GM21723 (cell line): Measurements from ENCODE around the gene SGMS1.
"Not testable (repeated sequence)": the region's sequence is repeated elsewhere in the genome, so short reads cannot be mapped to it uniquely, and the experiment has no call there.

ENCODE experiments used
- ATAC-seq: cut with Tn5 transposase; IDR thresholded peaks from one replicate; pipeline ENCODE4 v1.9.1; 2021; ENCODE audit warnings: mild to moderate bottlenecking, moderate library complexity; ENCODE audit not compliant: unreplicated experiment

SGMS1 gene

DNA sequence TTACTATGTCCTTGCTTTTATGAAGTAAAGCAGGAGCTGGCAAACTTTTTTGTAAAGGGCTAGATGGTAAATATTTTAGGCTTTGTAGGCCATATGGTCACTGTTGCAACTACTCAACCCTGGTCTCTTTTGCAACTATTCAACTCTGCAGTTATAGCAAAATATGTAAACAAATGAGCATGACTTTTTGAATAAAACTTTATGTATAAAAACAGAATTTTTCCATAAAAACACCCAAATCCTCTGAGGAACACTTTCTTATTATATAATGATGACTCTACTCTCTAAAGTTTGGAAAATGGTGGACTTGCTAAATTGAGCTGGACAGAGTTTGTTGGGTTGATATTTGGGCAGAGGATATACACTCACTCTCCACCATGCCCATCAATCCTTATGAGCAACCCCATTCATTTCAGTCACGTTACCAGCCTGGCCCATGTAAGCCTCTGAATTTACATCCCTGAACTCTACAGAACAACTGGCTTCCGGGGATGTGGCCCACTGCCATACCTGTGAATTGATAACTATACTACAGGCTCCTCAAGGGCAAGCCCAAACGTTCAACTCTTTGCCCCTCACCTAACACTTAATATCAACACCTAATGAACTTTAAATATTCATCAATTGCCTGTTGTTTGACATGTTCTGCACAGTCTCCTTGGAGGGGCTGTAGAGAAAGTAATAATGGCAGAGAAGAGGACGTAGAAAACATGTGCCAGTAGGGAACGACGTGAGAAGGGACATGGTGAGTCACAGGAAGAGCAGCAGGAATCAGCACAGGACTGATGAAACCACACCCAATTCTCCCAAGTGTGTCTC lies 37.6 kb downstream of the SGMS1 start:
- no peak for ATAC-seq

DNA sequence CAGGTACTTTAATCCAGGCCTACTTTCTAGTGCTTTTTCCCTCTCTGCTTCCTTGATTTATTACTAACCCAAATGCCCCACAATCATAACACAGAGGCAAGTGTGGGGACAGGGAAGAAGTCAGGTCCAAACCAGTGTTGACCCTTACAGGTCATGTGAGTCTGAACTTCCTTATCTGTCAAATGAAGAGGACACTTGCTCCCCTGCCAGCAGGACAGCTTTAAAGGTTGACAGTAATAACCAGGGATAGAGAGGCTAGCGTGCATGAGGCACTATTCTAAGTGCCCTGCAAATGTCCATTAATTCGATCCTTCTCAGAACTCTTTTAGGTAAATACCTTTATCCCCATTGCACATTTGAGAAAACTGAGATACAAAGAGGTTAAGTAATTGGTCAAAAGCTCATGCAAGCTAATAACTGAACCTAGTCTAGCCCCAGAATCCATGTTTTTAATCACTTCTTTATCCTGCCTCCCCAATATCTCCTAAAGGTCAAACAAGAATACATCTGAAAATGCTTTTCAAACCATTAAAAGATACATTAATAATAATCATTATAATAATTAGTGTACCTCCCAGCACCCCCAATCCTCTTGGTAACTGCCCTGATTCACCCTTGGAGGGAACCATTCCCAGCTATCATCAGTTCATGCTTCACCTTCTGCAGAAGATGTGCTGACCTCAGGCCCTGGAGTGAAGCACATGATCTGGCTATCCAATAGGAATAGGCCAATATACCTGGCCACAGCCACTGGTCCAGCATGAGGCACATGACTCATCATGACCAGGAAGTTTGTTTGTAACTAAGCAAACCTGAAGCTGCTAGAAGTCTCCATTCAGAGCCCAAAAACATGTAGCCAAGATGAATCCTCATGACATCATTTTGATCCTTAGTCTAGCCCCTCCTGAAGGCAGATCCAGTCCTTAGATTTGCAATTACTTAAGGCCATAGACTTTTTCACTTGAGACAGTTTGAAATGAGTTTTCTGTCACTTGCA lies 40.7 kb downstream of the SGMS1 start:
- ATAC-seq, result no peak

DNA sequence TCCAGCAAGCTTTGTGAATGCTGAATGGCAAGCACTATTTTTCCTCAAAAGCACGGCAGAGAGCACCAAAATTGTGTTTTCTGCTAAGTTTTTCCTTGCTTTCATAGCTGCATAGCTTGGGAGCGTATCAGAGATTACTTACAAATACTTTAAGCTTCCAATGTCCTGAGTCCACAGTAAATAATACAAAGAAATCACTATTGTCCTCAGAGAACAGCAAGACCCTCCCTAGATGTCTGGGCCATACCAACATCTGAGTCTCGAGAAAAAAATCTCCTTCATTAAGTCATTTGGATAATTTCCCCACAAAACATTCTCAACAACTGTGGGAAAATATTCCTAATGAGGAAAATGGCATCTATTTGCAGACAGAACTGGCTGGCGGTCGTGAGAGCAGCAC lies 41.7 kb downstream of the SGMS1 start:
- ATAC-seq, result no peak

DNA sequence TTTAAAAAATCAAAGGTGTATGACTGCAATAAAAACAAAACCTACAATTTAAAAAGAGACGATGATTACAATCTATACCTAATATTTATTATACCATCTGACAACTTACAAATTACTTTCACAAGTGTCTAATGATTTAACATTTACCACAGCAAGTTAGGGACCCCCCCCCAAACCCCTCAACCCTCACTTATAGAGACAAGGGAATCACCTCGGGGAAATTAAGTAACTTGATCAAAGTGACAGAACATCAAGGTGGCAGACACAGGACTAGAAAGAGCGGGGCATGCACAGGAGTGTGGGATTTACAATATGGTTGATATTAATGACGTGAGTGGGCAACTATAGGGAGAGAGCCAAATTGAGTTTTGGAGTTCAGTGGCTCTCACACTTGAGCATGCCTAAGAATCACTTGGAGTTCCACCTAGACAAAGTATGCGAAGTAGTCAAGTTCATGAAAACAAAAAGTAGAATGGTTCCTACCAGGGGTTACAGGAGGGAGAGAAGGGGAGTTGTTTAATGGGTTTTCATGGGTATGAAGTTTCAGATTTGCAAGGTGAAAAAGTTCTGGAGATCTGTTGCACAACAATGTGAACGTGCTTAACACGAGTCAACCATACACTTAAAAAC lies 43.4 kb downstream of the SGMS1 start:
- ATAC-seq, result no peak

DNA sequence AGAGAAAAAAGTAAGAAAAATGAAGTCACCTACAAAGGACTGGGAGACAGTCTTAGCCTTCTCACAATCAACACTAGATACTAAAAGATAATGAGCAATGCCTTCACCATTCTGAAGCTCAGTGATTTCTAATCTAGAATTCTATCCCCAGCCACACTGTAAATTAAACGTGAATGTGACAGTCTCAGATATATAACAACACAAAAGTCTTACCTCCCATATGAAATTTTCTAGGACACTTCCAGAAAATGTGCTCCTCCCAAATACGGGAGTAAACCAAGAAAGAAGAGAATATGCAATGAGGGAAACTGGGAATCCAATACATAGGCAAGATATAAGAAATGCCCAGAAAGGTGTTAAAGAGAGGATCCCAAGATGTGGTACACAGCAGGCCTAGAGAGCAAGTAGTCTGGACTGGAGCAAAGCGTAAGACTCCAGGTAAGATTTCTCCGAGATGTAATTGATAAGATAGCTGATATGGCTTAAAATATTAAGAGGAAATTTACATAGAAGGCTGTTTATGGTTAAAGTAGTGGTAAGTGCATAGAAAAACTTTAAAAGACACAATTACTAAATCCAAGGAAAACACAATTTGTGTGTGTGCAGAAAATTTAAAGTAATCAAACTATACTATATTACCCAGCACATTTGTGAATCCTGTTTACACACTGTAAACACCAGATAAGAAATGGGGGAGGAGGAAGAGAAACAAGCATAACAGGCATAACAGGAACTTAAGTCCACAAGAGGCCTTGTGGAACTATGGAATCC lies 44.1 kb downstream of the SGMS1 start:
- no peak for ATAC-seq

DNA sequence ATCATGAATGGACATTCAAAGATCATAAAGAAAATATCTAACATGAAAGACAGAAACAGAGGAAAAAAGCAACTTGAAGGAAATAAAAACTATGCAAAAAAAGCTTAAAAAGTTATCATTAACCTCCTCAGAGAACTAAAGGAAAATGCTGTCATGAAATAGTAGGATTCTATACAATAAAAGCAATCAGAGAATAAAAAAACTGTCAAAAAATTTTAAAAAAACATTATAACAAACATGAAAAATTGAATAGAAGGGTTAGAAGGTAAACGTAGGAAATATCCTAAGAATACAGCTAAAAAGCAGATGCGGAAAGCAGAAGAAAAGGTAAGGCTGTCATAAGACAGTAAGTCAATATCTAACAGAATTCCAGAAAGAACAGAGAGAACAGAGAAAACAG lies 44.8 kb downstream of the SGMS1 start:
- ATAC-seq, result no peak

DNA sequence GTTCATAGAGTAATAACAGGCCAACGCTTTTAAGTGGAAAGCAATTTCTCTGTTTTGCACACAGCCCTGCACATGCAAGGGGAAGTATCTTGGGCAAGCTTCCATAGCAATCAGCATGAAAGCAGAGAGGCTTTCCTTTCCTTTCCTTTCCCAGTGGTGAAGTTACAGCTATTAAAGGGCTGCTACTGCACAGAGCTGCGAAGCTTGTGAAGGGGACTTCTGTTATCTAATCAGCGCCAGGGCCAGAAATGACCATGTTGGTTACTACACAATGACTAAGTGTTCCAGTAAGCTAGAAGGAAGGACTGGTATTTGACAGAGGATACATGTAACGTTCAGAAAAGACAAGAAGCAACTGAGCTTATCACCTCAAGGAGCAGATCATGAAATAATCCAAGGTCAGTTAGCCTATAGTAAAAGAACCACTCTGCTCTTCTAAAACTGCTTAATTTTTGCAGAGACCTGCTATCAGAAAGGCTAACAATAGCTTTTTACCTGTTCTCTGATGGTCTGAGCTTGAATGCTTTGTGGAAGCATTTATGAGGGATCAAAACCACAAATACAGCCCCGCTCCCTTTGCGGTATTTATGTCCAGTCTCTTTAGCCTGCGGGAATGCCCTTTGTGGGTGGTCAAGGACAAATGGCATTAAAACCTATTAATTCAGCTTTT lies 45.9 kb downstream of the SGMS1 start:
- ATAC-seq, result no peak

DNA sequence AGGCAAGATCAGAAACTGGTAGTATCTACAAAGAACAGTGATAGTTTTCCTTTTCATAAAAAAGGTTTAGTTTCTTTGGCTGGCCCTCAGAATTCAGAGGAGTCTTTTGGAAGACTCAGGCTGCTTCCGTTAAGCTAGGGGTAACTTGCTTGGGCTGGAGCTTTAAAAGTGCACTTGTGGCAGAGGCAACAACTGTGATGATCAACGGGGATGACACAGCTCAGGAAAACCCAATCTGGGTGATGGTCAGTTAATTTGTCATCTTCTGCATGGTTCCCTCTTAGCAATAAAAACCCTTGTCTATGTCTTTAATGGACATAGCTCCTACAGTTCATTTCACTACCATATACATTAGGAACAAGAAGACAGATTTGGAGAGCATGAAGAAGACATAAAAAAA lies 46.7 kb downstream of the SGMS1 start:
- ATAC-seq, result no peak

DNA sequence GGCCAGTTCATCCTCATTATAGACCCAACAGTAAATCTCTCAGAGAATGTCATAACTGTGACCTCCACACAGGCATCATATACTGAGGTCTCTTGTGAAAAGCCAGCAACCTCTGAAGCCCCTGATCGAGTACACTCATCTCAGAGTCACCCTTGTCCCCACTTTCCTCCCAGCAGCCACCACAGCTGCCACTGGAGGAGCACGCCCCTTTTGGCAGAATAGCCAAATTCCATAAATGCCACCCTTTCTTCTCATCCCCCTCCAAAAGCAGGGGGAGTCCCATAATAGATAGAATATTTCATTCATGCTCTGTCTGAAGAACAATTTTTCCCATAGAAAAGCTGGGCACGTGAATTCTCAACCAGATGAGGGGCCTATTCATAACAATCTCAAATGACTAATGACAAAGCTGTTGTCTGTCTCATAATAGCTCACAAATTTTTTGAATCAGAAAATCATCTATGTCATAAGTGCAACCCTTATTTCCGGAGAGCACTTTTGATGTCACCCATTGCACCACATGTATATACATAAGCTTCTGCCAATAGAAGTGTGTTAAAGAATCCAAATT lies 47.4 kb downstream of the SGMS1 start:
- ATAC-seq, result no peak

DNA sequence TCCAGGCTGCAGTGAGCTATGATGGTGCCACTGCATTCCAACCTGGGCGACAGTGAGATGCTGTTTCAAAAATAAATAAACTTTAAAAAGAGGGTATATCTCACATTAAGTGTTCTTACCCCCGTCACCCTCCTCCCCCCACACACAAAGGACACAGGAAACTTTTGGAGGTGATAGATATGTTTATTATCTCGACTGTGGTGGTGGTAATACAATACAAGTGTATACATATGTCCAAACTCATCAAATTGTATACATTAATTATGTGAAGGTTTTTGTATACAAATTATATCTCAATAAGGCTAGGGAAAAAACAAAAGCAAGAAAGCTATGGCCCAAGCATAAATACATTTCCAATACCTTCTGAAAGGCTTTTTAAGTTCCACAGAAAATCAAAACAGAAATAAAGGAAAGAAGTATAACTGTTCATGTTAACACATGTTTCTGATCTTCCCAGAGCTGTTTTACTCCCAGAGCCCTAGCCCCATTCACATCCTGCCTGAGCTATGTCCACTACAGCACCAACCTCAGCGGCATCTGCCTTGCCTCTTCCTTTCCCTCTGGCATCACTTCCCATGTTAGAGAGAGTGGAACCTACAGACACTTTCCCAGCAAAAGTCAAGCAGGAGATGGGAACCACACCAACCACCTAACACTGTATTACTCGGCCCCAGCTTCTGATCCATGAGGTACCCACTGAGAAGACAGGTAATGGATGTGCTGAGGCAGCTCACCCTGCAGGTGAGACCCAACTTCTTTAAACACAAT lies 48.1 kb downstream of the SGMS1 start:
- ATAC-seq, result no peak

DNA sequence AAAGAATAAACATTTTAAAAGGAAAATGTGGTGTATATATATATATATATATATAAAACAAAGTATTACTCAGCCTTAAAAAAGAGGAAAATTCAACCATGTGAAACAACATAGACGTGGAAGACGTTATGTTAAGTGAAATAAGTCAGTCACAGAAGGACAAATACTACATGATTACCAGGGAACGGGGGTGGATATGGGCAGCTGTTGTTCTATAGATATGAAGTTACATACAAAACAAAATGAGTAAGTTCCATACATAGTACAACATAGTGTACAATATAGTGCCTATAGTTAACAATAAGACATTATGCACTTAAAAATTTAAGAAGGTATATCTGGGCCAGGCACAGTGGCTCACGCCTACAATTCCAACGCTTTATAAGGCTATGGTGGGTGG lies 48.8 kb downstream of the SGMS1 start:
- ATAC-seq, result no peak

DNA sequence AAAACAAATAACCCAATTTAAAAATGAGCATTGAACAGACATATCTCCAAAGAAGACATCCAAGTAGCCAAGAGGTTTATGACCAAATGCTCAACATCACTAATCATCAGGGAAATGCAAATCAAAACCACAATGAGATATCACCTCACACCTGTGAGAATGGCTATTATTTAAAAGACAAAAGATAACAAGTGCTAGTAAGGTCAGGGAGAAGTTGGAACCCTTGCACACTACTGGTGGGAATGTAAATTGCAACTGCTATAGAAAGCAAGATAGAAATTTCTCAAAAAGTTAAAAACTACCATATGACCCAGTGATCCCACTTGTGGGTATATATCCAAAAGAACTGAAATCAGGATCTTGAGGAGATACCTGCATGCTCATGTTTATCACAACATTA lies 49.5 kb downstream of the SGMS1 start:
- no peak for ATAC-seq

DNA sequence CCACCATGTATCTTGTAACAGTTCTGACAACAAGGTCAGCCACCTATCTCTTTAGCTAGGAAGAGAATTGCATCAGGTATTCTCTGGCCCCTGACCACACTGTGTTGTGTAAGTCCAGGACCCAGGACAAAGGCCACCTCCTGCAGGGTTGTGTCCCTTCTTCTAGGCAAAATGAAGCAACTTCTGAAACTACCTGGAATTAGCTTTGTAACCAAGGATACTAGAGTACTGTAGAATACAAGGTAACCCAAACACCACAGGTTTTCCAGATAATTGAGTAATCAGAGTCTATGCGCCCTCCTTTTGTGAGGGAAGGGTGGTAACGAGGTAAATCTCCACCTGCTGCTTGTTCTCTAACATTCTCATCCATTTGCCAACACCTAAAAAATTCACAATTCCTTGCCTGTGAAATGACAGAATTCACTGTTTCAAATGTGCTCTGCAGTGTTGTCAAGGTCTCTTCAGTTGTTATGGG lies 51.7 kb downstream of the SGMS1 start:
- ATAC-seq, result no peak

DNA sequence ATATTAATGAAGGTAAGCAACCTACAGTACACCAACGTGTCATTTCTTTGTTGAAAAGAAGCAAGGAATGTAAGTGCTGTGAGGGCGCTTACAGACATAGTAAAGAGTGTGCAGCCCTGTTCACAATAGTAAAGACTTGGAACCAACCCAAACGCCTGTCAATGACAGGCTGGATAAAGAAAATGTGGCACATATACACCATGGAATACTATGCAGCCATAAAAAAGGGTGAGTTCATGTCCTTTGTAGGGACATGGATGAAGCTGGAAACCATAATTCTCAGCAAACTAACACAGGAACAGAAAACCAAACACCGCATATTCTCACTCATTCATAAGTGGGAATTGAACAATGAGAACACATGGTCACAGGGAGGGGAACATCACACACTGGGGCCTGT lies 55.0 kb downstream of the SGMS1 start:
- not testable (repeated sequence) for ATAC-seq

DNA sequence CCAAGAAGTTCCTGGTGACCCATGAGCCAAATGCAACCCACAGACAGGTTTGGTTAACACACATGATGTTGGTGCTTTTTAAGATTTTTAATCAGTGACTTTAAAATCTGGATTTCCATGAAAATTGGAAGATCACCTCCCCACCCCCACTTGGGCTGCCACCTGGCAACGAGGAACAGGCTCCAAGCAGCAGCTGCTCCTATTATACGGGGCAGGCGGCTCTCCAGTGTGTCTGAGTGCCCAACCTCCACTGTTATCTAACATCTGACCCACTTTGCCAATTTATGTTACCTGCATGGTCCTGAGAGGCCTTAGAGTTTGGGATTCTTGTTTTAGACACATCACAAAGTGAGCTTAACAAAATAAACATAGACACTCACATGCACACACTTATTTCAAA lies 56.4 kb downstream of the SGMS1 start:
- ATAC-seq, result no peak

DNA sequence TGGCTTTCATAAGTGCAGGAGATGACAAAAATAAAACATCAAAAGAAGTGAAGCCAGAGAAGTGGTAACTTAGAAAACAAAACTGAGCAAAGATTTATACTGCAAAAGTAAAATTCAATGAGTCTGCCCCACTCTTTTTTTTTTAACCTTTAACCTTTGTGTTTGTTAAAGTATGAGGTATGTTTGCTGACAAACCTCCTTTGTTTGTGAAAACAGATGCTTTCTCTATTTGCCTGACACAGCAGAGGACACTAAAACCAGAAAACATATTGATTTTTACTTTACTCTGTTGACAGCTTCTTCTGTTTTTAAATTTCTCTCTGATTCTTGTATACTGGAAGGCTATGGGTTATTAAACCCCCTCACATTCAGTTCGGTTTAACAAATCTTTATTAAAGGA lies 57.6 kb downstream of the SGMS1 start:
- ATAC-seq, result no peak

DNA sequence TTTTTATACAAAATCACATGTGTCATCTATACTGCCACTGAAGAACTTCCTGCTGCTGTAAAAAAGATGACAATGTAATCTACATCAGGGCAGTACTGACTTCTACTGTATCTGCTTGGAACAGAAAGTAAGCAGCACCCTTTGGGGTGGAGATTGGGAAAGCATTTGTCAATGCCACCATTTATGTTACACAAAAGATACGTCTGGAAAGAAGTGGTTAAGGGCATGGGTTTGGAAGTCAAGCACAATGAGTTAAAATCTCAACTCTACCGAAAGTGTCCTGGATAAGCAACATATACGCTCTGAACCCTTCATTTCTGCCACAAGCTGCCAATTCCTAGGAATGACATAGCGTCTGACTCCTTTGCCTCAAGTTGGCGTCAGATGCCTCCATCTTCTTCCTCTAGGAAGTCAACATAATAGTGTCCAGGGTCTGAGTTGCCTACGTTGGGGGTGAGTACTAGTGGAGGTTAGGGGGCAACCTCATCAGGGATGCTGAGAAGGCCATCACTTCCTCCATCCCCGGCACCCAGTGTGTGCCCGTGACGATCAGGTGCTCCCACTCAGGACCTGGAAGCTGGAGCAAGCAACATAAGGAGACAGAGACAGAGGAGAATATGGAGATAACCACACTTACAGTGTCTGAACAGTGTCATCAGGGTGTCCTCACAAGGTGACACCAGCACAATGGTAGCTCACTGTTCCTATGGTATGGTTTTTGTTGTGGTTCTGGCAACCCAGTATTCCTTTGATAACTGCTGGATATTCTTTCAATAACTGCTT lies 58.3 kb downstream of the SGMS1 start:
- ATAC-seq, result no peak

DNA sequence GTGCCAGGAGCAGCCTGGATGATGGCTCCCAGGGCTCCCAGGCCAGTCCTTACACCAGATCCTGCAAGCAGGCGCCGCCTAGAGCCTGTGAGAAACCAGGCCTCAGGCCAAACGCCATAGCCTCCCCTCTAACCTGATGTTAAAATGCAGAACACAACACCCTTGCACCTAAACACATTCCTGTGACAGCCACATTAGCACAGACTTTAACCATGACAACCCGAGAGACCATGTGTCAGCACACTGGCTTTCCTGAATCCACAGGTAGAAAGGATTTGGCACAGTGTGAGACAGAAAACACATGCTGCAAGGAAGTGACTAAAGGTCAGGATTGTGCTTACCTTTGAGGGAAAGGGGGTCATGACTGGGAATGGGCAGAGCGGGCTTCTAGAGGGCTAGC lies 59.9 kb downstream of the SGMS1 start:
- no peak for ATAC-seq
